Activated CD4-positive, alpha-beta T cell treated with anti-CD3 and anti-CD28 coated beads, Interleukin-2, Interleukin-4, amounts not matched to agents 100 ng/mL and 50 ng/mL, durations not matched to agents 16 hours and 8 hours (primary cell): ENCODE measurements around the gene TMEM184A.

Experiments
- DNase-seq: peaks from one replicate; pipeline ENCODE4 v3.0.0-alpha.2; 2020; ENCODE audit warnings: low spot score

Gene TMEM184A

DNA sequence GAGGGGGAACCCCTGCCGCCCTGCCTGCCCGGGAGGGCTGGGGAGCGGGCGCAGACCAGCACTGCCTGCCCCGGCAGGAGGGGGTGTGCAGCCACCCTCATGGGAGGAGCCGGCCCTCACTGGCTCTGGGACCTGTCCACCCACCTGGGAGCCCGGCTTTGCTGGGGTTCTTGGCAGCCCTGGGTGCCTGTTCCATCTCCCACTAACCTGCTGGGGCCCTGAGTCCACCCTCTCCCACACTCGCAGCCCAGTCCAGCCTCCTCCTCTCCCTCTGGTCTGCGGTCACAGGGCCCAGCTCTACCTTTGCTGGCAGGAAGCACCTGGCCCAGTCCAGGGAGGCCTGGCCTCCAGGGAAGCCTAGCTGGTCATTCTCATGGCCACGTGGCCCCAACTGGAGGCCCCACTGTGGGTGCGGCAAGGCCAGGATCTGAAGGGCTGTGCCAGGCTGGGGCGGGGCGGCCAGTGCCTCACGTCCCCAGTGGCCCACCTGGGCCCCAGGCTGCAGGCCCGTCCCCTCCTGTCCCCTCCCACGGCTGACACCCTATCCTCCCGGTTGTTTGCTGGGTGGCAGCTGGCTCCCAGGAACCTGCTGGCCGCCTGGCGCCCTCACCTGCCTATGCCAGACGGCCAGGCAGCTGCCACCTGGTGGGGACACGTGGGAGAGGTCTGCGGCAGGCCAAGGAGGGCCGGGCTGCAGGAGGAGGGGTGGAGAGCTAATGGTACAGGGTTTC is at the start of gene TMEM184A:
TMEM184A (minus strand) TSS at position 393 of the 731 bp plus-strand sequence. CDS start 721 bp downstream, outside the sequence.
- DNase-seq, result peak; percentile 31

DNA sequence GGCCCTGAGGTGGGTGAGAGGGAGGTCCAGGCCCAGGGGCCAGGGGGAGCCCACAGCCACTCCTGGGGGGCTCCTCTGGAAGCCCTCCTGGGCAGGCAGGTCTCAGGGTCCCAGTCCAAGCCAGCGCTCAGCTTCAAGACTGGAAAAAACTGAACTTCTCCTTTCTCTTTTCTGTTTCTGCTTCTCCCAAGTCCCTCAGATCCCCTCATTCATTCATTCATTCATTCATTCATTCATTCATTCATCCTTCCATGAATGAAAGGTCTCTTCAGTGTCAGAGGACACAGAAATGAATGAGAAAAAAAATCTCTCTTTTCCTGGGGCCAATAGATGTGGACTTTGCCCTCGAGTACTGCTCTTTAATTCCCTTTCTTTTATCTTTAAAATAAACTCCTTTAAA is 48.4 kb upstream of the TMEM184A start:
- DNase-seq, result no peak

DNA sequence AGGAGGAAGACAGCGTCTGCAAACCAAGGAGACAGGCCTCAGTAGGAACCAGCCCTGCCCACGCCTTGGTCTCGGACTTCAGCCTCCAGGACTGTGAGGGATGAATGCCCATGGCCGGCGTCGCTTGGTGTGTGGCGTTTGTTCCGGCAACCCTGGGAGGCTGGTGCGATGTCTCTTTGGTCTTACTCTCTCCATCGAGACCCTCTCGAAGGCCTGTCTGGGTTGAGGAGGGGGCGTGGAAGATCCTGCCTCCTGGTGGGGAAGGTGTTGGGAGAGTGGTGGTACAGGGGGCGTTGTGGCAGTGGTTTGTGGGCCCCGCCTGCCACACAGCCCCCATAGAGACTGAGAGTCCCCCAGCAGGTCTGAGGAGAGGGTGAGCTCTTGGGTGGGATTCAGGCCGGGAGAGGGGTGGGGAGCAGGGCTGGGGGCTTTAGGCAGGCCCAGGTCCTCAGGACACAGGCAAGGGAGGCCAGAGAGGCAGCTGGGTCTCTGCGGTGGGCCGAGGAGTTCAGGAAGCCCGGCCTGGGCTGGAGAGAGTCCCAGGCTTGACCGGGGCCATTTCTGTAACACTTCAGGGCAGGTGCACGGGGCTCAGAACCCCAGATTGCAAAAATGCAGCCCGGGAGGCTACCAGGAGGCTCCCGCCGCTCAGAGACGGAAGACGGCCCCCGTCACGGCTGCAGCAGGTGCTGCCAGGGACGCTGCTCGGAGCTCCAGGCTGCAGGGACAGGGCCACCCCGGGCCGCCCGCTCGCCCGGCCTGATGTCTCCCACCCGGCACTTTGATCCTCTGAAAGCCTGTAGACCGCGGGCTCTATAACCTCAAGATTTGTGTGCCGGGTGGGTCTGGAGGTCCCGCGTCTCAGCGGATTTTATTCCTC is 47.6 kb upstream of the TMEM184A start:
- DNase-seq, result no peak

DNA sequence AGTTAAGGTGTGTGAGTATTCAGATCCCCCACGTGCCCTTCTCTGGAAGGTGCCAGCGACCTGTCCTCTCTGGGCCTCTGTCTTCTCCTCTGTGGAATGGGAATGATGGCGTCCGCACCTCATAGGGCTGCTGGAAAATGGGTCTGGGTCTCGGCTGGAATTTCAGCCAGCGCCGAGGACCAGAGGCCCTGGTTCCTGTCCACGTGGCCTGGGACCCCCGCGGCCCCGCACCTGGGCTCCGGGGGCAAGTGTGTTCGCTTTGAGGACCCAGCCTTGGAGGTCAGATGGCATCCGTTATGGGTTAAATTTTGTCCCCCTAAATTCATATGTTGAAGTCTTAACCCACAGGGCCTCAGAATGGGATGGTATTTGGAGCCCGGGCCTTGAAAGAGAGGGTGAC is 46.4 kb upstream of the TMEM184A start:
- no peak for DNase-seq

DNA sequence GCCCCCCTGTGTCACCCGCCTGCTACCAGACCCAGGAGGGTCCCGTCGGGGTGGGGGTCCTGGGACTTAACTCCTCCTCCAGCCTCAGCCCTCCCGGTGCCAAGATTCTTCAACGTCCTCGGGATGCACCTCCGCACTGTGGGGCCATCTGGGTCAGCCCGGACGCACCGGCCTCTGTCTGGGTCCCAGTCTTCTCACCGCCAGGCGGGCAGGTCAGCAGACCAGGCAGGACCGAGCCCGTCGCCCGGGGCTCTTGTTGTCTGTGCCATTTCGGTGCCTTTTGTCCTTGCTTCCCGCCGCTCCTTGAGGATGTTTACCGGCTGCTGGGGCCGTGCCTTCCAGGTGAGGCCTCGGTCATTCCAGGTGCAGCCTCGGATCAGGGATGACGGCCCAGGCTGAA is 46.0 kb upstream of the TMEM184A start:
- DNase-seq, result no peak

DNA sequence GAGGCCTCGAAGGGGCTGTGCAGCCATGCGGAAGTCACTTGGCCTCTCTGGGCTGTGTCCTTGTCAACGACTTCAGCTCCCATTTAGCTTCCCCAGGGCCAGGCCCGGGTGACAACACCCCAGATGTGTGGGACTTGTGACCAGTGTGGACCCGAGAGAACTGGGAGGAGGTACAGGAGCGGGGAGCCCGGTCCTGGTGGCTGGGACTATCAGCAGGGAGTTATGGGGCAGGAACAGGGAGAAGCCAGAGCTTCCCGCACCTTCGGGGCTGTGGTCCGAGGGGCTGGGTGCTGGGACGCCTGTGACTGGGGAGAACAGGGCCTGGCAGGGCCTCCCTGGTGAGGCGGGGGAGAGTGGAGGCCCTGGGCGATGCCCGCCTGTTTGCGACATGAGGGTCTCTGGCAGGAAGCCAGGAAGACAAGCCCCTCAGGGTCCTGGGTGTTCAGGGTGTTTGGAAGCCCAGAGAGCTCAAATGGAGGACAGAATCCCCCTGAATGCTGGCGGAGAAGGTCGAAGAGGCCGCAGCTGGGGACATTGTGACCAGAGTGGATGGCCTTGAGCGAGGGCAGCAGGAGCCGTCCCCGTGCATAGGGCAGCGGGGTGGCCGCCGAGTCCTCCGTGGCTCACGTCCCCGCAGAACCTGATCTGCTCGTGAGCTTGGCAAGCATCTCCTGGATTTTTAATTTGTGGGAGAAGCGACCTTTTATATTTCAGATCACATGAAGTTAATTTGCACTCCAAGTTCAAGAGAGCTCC is 43.8 kb upstream of the TMEM184A start:
- no peak for DNase-seq

DNA sequence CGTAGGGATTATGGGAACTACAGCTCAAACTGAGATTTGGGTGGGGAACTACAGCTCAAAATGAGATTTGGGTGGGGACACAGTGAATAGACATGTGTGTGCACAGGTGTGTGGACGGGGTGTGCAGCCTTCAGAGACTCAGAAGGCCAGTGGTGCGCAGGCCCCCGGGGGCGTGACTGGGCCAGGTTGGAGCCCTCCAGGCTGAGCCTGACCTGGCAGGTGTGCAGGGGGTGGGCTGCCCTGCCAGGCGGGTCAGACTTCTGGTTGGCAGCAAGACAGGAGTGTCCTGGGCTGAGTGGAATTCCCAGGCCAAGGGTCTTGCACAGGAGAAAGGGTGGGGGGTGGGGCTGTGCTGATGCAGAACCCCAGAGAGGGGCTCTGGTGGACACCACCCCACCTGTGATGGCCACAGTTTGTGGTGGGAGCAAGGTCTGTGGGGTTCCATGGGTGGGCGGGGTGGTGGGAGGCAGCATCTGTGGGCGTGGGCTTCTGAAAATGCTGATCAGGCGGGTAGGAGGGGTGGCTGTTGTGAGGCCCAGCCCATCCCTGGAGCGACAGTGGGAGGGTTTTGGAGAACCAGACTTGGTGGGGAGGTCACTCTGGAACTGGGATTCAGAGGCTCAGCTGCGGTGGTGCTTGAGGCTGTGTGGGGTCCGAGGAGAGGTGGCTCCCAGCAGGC is 43.1 kb upstream of the TMEM184A start:
- DNase-seq, result no peak

DNA sequence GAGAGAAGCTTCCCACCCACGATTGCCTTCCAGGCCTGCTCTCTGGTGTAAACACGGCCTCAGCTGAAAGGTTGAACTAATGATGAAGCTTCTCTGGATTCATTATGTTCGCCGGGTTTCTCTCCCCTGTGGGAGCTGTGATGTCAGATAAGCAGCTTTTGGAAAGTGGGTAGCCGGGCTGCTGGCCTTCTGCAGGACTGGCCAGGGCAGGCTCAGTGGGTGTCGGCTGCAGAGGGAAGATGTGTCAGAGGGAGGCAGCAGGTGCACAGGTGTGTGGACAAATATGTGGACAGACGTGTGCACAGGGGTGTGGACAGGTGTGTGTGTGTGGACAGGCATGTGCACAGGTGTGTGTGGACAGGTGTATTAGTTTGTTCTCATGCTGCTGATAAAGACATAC is 42.3 kb upstream of the TMEM184A start:
- DNase-seq, result no peak

DNA sequence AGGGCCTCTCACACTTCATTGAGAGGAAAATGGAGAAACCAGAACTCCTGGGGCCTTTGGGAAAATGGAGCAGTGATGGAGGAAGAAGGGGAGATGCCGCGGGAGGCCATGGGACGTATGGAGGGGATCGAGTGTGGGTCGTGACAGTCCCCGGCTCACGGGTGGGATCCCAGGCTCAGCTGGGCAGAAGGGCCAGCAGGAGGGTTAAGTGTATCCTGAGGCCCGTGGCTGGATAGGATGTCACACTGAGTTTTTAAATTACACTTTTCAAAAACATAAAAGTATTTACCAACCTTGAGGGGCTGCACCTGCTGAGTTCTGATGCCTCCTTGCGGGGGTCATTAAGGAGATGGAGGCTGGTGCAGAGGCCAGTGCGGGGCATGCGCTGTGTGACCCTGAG is 41.8 kb upstream of the TMEM184A start:
- DNase-seq, result no peak

DNA sequence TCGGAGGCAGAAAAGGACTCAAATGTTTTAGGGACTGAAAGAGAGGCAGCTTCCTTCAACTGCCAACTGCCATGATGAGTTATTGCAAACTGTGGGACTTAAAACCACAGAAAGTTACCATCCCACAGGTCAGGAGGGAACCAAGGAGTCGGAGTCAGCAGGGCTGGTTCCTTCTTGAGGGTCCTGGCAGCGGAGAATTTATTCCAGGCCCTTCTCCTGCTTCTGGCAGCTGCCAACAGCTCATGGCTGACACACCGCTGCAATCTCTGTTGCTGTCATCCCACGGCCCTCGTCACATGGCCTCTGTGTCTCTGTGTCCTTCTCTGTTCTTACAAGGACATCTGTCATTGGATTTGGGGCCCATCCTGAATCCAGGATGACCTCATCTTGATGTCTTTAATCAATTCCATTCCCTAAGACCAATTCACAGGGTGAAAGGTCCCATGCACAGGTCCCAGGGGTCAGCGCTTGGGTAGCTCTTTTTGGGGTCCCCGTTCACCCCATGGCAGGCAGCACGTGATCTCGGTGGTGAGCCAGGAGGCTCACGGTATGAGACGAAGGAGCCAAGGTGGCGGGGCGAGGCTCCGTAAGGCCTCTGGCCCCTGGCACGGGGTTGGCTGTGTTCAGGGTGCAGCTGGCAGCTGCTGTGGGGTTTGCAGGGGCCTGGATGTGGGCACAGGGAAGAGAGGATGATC is 41.2 kb upstream of the TMEM184A start:
- DNase-seq, result no peak

DNA sequence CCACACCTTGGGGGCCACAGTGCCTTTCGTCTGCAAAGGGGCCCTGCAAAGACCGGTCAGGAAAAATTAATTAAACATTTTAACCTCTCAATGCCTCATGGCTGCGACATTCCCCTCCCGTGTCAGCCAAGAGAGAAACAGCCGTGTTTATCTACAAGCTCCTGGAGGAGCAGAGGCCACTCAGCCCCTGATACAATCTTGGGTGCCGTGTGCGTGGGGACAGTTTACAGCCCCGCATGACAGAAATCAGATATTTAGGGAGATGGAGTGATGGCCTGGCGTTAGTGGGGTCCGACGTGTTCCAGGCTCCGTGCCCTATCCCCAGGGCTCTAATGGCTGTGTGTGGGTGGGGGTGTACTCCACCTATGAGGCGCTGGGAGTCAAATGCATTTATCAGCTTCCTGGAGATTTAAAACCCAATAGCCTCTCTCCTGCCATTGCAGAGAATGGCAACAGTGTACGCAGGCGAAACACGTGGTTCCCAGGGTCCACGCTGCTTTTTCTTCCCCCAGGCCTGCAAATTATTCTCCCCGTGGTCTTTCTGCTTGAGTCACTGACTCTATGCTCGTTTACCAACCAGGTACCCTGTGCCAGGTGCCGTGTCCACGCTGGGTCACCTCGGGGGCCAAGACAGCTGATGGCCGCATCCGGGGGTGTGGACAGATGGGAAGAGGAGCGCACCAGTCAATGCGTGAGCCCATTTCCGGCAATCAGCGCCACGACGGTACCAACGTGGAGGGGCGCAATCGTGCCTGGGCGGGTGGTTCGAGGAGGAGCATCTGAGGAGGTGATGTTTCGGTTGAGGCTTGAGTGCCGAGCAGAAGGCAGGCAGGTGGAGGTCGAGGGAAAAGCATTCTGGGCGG is 40.4 kb upstream of the TMEM184A start:
- no peak for DNase-seq

DNA sequence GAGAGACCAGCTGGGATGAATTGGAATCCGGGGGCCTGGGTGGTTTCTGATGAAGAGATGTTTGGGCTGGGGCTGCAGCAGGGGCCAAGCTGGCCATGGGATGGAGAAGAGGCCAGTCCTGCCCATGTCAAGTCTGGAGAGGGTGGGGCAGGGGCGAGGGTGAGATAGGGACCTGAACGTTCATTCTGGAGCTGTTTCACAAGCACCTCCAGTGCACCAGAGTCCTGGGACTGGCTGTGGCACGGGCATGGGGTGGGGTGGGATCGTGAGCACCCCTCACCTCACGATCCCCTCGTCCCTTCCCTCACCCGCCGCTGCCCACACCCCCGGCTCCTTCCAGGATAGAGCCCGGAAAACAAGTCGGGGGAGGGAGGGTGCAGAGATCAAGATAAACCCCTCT is 39.6 kb upstream of the TMEM184A start:
- no peak for DNase-seq

DNA sequence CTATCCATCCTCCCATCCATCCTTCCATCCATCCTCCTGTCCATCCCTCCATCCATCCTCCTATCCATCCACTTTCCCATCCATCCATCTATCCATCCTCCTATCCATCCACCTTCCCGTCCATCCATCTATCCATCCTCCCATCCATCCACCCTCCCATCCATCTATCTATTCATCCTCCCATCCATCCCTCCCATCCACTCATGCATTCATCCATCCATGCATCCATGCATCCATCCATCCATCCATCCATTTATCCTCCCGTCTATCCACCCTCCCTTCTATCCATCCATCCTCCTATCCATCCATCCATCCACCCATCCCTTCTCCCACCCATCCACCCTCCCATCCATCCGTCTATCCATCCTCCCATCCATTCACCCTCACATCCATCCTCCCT is 39.0 kb upstream of the TMEM184A start:
- no peak for DNase-seq

DNA sequence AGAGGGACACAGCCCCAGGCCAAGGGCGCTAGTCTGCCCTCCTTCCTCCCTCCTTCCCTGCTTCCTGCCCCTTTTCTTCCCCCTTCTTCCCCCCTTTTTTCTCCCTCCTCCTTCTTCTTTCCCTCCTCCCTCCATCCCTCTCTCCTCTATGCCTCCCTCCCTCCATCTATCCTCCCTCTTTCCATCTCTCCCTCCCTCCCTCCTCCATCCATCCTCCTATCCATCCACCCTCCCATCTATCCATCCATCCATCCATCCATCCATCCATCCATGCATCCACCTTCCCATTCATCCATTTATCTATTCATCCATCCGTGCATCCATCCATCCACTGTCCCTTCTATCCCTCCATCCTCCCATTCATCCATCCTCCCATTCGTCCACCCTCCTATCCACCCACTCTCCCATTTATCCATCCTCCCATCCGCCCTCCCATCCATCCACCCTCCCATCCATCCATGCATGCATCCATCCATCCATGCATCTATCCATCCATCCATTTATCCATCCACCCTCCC is 38.0 kb upstream of the TMEM184A start:
- no peak for DNase-seq

DNA sequence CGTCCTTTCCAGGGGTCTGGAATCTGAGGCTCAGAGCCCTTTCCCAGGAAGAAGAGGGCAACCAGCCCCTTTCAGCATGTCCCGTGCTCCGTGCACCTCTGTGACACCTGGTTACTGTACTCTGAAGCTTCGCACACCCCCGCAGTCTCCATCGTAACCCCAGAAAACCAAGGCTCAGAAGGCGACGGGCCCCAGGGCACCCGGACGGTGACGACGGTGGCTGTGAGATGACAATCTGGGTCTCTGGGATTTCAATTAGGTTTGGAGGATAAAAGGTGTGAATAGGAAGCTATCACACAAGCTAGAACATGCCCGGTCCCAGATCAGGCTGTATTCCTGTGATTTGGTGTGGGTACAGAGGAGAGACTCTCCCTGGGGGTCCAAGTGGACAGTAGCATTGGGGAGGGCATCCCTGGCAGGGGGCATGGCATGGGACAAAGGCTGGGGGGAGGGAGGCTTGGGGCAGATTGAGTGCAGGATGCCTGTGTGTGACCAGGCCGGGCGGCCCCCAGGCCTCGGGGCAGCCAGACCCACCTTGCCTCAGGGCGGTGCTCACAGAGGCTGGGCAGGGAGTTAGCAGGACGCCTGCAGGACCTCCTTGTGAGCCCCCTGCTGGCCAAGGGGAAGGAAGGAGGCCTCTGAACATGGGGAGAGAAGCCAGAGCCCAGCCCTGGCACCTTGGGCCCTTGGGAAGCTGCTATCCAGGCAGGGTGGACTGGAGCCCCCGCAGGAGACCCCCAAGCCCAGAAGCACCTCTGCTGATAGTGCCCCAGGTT is 37.3 kb upstream of the TMEM184A start:
- no peak for DNase-seq

DNA sequence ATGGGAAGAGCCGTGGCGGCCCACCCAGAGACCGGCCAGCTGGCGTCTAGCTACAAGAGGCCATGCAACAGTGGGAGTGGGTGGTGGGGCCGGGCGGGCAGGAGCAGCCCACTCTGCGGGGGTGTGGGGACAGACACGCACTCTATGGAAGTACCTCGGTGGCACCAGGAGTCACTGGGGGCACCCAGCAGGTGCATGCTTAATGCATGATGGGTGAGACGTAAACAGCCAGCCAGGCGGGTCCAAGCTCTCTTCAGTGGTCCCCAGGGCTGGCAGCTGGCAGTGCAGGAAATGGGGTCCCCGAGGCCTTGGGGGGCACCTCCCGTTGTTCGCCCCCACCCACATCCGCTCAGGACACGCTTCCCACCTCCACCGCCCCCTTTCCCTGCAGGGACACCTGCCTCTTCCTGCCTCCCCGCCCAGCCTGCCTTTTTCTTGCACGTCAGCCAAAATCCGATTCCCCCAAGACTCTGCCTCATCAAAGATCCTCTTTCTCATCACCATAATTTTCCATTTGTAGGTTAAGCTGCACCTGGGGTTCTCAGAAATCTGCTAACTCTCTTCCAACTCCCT is 36.4 kb upstream of the TMEM184A start:
- no peak for DNase-seq

DNA sequence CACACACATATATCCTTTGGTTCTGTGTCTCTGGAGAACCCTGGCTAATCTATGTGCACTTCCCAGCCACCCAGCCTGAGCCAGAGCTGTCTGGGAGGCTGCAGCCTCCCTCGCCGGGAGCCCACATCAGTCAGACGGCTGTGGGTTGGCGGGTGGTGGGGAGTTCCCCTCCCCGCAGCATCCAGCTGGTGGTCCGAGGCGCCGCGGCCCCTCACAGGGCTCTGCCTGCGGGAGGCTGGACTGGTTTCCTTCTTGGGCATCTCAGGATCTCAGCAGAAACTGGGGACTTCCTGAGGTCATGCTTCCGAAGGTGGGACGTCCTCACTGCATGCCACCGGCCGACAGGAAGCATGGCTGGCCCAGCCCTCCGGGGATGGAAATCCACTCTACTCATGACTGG is 35.9 kb upstream of the TMEM184A start:
- DNase-seq, result no peak

DNA sequence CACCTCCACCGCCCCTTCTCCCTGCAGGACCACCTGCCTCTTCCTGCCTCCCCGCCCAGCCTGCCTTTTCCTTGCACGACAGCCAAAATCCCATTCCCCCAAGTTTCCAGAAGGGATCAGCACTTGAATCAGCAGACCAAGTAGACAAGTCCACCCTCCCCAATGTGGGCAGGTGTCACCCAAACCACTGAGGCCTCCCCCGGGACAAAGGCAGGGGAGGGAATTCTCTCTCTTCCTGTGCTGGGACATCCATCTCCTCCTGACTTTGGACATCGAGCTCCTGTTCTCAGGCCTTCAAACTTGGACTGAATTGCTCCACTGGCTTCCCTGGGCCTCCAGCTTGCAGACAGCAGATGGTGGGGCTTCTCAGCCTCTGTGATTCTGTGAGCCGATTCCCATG is 35.4 kb upstream of the TMEM184A start:
- no peak for DNase-seq

DNA sequence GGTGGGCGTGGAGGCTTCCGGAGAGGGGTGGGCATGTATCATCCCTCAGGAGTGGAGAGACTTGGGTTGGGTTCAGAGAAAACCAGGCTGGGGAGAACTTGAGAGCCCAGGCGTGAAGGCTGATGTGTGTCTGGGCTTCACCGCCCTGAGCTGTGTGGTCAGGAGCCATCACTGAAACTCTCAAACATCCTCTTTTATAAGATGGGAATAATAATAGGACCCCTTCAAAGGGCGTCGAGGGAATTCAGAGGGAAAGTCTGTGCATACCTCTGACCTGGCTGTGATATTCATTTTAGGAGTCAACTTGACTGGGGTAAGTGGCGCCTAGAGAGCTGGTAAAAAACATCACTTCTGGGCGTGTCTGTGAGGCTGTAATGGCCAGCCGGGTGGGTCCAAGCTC is 34.9 kb upstream of the TMEM184A start:
- DNase-seq, result no peak
